MM.1S (cell line): ENCODE data around the gene P2RY10.

Experiments used
- EZH2 ChIP-seq: fragments of 300-600 bp; sonication (generic); optimal IDR thresholded peaks from 2 replicates; pipeline ENCODE3; 2017; ENCODE audit warnings: low read depth, mild to moderate bottlenecking, antibody characterized with exemption, low read length, mixed read lengths
- TF ChIP-seq, protein P1 (sequence below): fragments of 300-600 bp; sonication (generic); IDR thresholded peaks from 2 replicates; pipeline ENCODE4 v1.5.1; 2016; ENCODE audit warnings: antibody characterized with exemption, low read length, mixed read lengths

DNA sequence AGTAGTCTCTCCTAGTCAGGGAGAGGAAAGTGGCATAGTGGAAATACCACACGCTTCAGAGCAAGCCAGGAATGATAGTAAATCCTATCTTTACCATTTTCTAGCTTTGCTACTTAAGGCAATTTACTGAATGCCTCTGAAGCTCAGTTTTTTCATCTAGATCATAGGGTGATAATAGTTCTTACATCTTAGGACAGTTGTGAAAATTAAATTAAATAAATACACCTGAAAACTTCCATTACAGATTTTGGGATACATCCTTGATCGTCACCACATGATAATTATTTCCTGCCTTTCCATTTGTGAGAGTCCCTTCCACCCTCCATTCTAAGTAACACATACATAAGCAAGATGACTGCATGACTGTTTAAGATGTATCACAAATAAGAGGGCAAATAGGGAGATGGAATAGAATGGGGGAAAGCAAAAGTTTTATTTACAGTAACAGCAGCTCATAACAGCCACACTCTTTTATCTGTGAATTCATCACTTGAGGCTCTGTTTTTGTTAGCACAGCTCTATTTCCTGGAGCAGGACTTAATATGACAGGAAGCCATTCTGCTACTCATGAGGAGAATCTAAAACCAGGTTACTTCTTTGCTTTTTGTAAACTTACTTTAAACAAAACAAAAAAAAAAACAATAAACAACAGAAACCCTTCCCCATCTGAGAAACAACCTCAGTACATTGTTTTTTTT, 13.4 kb downstream of the P2RY10 start:
- TF ChIP-seq, protein P1, sequence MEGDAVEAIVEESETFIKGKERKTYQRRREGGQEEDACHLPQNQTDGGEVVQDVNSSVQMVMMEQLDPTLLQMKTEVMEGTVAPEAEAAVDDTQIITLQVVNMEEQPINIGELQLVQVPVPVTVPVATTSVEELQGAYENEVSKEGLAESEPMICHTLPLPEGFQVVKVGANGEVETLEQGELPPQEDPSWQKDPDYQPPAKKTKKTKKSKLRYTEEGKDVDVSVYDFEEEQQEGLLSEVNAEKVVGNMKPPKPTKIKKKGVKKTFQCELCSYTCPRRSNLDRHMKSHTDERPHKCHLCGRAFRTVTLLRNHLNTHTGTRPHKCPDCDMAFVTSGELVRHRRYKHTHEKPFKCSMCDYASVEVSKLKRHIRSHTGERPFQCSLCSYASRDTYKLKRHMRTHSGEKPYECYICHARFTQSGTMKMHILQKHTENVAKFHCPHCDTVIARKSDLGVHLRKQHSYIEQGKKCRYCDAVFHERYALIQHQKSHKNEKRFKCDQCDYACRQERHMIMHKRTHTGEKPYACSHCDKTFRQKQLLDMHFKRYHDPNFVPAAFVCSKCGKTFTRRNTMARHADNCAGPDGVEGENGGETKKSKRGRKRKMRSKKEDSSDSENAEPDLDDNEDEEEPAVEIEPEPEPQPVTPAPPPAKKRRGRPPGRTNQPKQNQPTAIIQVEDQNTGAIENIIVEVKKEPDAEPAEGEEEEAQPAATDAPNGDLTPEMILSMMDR, result no peak
- no peak for TF ChIP-seq EZH2
